ENCODE data around the gene ACTL7A.

Gene ACTL7A

DNA sequence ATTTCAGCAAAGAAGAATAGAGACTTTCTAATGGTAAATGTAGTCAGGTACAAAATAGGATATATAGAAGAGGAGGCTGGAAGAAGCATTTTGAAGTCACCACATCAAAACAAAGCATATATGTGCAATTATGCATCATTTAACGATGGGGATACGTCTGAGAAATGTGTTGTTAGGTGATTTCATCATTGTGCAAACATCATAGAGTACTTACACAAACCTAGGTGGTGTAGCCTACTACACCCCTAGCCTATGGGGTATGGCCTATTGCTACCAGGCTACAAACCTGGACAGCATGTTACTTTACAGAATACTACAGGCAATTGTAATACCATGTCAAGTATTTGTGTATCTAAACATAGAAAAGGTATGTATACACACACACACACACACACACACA, 43.4 kb downstream of the ACTL7A start:
- no peak overlapping the region for H3K4me3 ChIP-seq (ENCODE audit: control insufficient read depth, low read depth, low read length)
- TF ChIP-seq, protein P1, sequence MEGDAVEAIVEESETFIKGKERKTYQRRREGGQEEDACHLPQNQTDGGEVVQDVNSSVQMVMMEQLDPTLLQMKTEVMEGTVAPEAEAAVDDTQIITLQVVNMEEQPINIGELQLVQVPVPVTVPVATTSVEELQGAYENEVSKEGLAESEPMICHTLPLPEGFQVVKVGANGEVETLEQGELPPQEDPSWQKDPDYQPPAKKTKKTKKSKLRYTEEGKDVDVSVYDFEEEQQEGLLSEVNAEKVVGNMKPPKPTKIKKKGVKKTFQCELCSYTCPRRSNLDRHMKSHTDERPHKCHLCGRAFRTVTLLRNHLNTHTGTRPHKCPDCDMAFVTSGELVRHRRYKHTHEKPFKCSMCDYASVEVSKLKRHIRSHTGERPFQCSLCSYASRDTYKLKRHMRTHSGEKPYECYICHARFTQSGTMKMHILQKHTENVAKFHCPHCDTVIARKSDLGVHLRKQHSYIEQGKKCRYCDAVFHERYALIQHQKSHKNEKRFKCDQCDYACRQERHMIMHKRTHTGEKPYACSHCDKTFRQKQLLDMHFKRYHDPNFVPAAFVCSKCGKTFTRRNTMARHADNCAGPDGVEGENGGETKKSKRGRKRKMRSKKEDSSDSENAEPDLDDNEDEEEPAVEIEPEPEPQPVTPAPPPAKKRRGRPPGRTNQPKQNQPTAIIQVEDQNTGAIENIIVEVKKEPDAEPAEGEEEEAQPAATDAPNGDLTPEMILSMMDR (IDR thresholded peaks at IDR 0.05; ENCODE audit: control insufficient read depth, insufficient read depth, low read depth, low read length, missing control alignments), result no peak
- DNase-seq (ENCODE audit: low read depth), result no peak

DNA sequence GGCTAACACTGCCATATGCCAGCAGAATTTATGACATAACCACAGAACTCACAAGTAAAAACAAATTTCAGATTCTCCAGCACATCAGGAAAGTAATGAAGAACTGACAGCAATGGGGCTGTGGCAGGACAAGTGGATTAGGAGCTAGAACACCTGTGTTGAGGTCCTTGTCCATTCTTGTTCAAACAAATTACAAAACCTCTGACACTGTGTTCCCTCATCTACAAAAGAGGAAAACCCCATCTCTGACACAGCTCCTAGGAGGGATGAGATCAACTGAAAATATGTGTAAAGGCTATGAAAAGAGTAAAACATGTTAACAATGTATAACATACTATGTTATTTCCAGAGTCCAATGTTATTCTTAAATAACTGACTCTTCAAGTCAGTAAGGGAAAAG, 48.3 kb downstream of the ACTL7A start:
- TF ChIP-seq, protein P1 (IDR thresholded peaks at IDR 0.05; ENCODE audit: control insufficient read depth, insufficient read depth, low read depth, low read length, missing control alignments), result no peak
- DNase-seq (ENCODE audit: low read depth), result no peak
- H3K4me3 ChIP-seq (ENCODE audit: control insufficient read depth, low read depth, low read length), result no peak overlapping the region

GRCh38 chr9:108910914-108911313, 48.8 kb downstream of the ACTL7A start:
- TF ChIP-seq, protein P1 (IDR thresholded peaks at IDR 0.05; ENCODE audit: control insufficient read depth, insufficient read depth, low read depth, low read length, missing control alignments), result no peak
- no peak overlapping the region for H3K4me3 ChIP-seq (ENCODE audit: control insufficient read depth, low read depth, low read length)
- no peak for DNase-seq (ENCODE audit: low read depth)

DNA sequence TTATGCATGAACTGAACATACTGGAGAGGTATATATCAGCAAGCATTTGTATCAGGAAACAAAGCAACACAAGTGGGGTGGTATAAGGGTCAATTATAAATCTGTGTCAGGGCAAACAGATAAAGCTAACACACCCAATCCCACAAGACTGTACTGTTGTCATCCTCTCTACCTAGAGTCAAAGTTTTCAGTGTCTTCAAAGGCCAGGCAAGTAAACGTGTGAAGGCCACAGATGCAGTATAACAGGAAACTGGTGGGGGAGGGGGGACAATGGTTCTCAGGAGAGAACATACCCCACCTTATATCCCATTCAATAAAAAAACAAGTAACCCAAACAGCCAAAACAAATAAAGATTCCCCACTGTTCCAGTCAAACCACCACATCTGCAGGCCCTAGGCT, 49.8 kb downstream of the ACTL7A start:
- H3K4me3 ChIP-seq (ENCODE audit: control insufficient read depth, low read depth, low read length), result no peak overlapping the region
- DNase-seq (ENCODE audit: low read depth), result no peak
- TF ChIP-seq, protein P1 (IDR thresholded peaks at IDR 0.05; ENCODE audit: control insufficient read depth, insufficient read depth, low read depth, low read length, missing control alignments), result no peak
